ENCODE measurements around the gene DIP2B. TPM values are rescaled to one million over a fixed set of nuclear protein-coding genes. Genes with fewer than 3 reads are reported as not detected.

The DIP2B gene
- total RNA-seq, 1 experiment from 2014 or later: 3.4 TPM

DNA sequence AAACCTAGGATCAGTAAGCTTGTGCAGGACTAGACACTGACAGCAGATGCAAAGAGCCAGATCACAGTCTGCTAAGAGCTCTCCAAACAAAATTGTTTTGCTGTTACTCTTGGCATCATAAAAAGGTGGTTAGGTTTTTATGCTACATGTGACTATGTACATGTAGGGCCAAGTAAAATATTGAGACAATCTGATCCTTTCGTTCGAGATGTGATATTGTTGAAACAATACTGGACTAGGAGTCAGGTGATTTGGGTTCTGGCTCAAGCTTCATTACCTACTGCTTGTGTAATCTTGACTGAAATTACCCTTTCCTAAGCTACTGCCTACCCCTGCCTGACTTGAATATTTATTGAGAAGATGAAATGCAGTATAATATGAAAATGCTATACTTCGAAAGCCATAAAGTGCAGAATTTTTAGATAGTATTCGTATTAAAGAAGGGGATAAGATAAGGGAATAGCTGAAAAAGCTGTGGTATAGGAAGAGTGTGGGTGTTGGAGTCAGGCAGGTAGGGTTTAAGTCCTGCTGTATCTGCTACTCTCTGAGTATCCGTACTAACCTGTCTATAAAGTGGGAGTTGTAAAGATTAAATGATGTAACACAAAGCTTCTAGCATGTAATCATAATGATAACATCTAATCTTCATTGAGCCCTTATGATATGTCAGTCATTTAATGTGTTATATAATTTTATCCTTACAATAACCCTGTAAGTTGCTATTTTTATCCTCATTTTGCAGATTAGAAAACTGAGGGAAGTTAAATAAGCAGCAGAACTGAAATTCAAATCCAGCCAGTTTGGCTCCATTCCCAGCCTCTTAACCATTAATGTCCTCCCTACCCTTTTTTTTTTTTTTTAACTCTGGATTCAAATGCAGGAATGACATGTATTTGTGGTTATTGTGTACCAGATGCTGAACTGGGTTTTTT is 220.5 kb downstream of the DIP2B start:
- DNase-seq: no peak
- Histone ChIP-seq H3K27me3 (no peaks in the 10 kb centered on the region), H3K36me3 (peaks cover 19% of the 10 kb centered on the region)

DNA sequence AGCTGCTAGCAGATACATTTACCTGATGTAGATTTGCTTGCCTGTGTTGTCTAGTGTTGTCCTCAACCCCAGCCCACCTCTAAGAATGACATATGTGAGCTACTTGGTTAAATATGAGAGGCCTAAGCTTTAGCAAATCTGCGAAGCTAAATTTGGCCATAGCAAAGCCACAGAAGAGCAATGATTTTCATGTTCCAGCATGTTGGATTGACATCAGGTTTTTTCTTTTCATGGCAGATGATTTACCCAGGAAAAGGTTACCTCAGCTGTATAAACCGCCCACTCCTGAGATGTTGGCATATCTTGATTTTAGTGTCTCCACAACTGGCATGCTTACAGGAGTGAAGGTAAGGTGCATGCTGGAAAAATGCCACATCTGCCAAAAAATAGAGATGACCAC is 222.7 kb downstream of the DIP2B start:
- no peaks in the 10 kb centered on the region for H3K9me3 ChIP-seq
- DNase-seq: no peak
- H3K4me3 ChIP-seq: no peak overlapping the region
- H3K36me3 ChIP-seq: peaks cover 17% of the 10 kb centered on the region
- no peaks in the 10 kb centered on the region for H3K27me3 ChIP-seq

More for the DNA sequence above, 220.5 kb downstream of the DIP2B start:
- Histone ChIP-seq H3K9me3 (no peaks in the 10 kb centered on the region), H3K4me3 (no peak overlapping the region)

GRCh38 chr12:50728417-50728816 is 223.6 kb downstream of the DIP2B start:
- Histone ChIP-seq H3K9me3 (no peaks in the 10 kb centered on the region), H3K36me3 (peaks cover 13% of the 10 kb centered on the region; the same call in 1 of the 2 replicates), H3K4me3 (no peak overlapping the region), H3K27me3 (no peaks in the 10 kb centered on the region)
- DNase-seq: no peak

DNA sequence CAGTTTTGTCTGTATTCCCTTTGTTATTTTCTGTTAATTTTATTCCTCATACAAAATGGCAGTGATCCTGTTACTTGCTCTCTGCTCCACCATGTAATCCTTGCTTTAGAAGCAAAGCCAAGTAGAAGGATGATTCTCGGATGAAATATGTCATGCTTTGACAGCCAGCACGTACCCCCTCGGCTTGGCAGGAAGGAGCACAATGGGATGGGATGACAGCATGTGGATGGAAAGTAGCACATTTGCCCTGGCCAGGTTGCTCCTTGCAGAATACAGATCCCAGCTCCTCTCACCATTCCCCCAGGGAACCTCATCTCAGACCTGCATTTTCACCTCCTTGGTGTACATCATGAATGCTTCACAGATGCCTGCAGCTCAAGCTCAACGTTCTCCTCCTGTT is 224.1 kb downstream of the DIP2B start:
- Histone ChIP-seq H3K27me3 (no peaks in the 10 kb centered on the region), H3K9me3 (no peaks in the 10 kb centered on the region), H3K36me3 (peaks cover 13% of the 10 kb centered on the region; the same call in 1 of the 2 replicates), H3K4me3 (no peak overlapping the region)
- DNase-seq: no peak

- peaks cover 10% of the 10 kb centered on the region for H3K36me3 ChIP-seq
- H3K9me3 ChIP-seq: no peaks in the 10 kb centered on the region
- peak; percentile 67 for DNase-seq
- H3K4me3 ChIP-seq: no peak overlapping the region
- no peaks in the 10 kb centered on the region for H3K27me3 ChIP-seq
Observed at GRCh38 chr12:50732591-50732990, 227.8 kb downstream of the DIP2B start.

GRCh38 chr12:50733706-50734105 is 228.9 kb downstream of the DIP2B start:
- no peak for DNase-seq
- H3K4me3 ChIP-seq: no peak overlapping the region
- peaks cover 10% of the 10 kb centered on the region for H3K36me3 ChIP-seq
- no peaks in the 10 kb centered on the region for H3K27me3 ChIP-seq
- no peaks in the 10 kb centered on the region for H3K9me3 ChIP-seq

DNA sequence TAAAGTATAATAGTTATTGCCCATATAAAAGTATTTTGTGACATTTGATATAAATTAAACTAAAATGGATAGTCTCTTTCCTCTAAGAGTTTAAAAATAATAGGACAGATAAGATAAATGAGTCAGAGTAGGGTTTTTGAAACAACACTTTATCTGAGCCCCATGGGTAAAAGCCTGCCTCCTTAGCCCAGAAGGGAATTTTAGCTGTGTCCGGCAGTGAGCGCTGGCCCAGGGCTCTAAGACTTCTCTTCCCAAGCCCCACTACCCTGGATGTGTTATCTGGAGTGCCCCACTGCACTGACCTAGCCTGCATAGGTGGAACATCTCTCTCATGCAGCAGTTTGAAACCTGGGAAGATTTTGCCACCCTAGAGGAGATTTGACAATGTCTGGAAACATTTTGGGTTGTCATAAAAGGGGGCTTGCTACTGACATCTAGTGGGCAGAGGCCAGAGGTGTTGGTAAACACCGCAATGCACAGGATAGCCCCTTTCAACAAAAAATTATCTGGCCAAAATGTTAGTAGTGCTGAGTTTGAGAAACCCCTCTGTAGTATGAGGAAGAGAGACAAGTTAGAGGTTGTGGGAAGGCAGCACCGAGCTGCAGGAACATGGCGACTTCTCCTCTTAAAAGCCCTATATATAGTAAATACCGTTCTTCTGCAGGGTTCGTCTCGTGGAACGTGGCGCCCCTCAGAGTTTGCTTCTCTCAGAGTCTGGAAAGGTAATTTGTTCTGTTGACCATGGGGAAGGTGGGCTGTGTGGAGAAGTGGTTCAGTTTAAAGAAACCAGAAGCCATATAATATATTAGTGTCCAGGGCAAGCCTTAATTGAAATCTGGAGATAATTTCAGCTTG is 229.9 kb downstream of the DIP2B start:
- Histone ChIP-seq H3K36me3 (peaks cover 8% of the 10 kb centered on the region), H3K9me3 (no peaks in the 10 kb centered on the region), H3K27me3 (no peaks in the 10 kb centered on the region), H3K4me3 (no peak overlapping the region)
- no peak for DNase-seq

GRCh38 chr12:50739611-50740010 is 234.8 kb downstream of the DIP2B start:
- H3K36me3 ChIP-seq: peaks cover 6% of the 10 kb centered on the region; the same call in 1 of the 2 replicates
- no peak for DNase-seq
- H3K9me3 ChIP-seq: no peaks in the 10 kb centered on the region
- no peaks in the 10 kb centered on the region for H3K27me3 ChIP-seq
- no peak overlapping the region for H3K4me3 ChIP-seq

DNA sequence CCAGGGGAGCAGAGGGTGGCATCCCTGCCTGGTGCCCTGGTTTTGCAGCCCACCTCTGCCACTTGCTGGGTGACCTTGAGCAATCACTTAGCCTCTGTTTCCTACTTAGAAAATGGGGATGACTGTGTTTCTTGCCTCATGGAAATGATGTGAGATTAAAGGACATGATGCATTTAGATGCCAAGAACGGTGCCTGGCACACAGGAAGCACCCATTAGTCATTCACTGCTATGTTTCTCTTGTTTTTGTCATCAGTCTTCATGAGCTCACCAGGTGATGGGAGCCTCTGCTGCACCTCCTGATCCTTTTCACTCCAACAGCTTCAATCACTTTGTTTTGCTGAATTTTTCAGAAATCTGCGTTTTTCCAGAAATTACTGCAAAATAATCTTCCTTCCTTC is 235.5 kb downstream of the DIP2B start:
- Histone ChIP-seq H3K36me3 (peaks cover 6% of the 10 kb centered on the region; the same call in 1 of the 2 replicates), H3K27me3 (no peaks in the 10 kb centered on the region), H3K9me3 (no peaks in the 10 kb centered on the region), H3K4me3 (no peak overlapping the region)
- DNase-seq: no peak

GRCh38 chr12:50742776-50743175 is 238.0 kb downstream of the DIP2B start:
- no peaks in the 10 kb centered on the region for H3K27me3 ChIP-seq
- no peaks in the 10 kb centered on the region for H3K9me3 ChIP-seq
- no peak for DNase-seq
- H3K4me3 ChIP-seq: no peak overlapping the region
- peaks cover 10% of the 10 kb centered on the region for H3K36me3 ChIP-seq

- H3K36me3 ChIP-seq: peaks cover 8% of the 10 kb centered on the region
- no peaks in the 10 kb centered on the region for H3K27me3 ChIP-seq
- DNase-seq: no peak
- H3K4me3 ChIP-seq: no peak overlapping the region
- H3K9me3 ChIP-seq: no peaks in the 10 kb centered on the region
Observed at GRCh38 chr12:50745861-50746260, 241.1 kb downstream of the DIP2B start.

GRCh38 chr12:50746431-50746830 is 241.6 kb downstream of the DIP2B start:
- Histone ChIP-seq H3K9me3 (no peaks in the 10 kb centered on the region), H3K27me3 (no peaks in the 10 kb centered on the region), H3K4me3 (no peak overlapping the region), H3K36me3 (peaks cover 8% of the 10 kb centered on the region)
- no peak for DNase-seq

DNA sequence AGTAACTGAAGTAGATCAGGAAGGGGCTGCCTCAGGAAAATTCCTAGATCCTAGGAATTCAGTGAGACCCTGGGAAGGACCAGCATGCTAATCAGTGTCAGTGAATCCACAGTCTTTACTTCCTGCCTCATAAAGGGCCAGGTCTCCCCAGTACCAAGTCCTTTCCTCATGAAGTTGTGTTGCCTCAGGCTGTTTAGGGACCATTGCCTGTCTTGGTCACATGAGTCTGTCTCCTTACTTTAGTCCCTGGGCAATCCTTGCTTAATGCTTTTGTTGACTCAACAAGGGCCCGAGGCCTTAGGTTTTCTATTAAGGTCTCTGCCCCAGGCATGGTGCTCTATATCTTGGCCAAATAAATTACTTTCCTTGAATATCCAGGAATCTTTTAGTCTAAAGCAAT is 243.0 kb downstream of the DIP2B start:
- H3K4me3 ChIP-seq: no peak overlapping the region
- H3K27me3 ChIP-seq: no peaks in the 10 kb centered on the region

DNA sequence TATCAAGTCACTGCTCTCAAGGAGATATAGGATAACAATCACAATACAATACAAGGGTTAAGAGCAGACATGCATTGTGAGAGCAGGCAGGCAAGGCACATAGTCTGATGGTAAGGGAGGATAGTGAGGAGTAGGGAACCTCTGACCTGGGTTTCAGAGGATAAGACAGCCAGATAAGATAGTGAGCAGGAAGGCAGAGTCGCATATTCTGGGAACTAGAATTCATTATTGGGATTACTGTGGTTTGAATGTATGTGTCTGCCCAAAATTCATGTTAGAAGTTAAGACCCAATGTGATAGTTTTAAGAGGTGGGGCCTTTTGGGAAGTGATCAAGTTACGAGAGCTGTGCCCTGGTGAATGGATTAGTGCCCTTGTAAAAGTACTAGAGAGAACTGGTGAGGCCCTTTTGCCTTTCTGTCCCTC is 244.7 kb downstream of the DIP2B start:
- peaks cover 4% of the 10 kb centered on the region; the same call in 1 of the 2 replicates for H3K36me3 ChIP-seq
- DNase-seq: no peak
- H3K9me3 ChIP-seq: no peaks in the 10 kb centered on the region
- H3K27me3 ChIP-seq: no peaks in the 10 kb centered on the region
- no peak overlapping the region for H3K4me3 ChIP-seq

More for the DNA sequence above, 243.0 kb downstream of the DIP2B start:
- Histone ChIP-seq H3K36me3 (peaks cover 4% of the 10 kb centered on the region; the same call in 1 of the 2 replicates), H3K9me3 (no peaks in the 10 kb centered on the region)
- DNase-seq: no peak

- H3K27me3 ChIP-seq: no peaks in the 10 kb centered on the region
- no peak overlapping the region for H3K4me3 ChIP-seq
- no peaks in the 10 kb centered on the region for H3K9me3 ChIP-seq
- peaks cover 4% of the 10 kb centered on the region; the same call in 1 of the 2 replicates for H3K36me3 ChIP-seq
- DNase-seq: no peak
Observed at GRCh38 chr12:50750366-50750765, 245.6 kb downstream of the DIP2B start.

GRCh38 chr12:50751948-50752721 is 247.3 kb downstream of the DIP2B start:
- no peak overlapping the region for H3K4me3 ChIP-seq
- no peaks in the 10 kb centered on the region; the same call in 1 of the 2 replicates for H3K36me3 ChIP-seq
- H3K9me3 ChIP-seq: no peaks in the 10 kb centered on the region
- no peaks in the 10 kb centered on the region for H3K27me3 ChIP-seq
- no peak for DNase-seq

All from MG63 (cell line).